Calu3 (cell line): ENCODE results near the gene ABHD18. TPM values are rescaled to one million over a fixed set of nuclear protein-coding genes. Genes with fewer than 3 reads are reported as not detected.
"Not testable (repeated sequence)": the region's sequence is repeated elsewhere in the genome, so short reads cannot be mapped to it uniquely, and the experiment has no call there.

ENCODE experiments used
- BruUV-seq: library from RNA; stranded (reverse); fragments of 400-500 nt; replicated peaks from 2 replicates; lab custom pipeline; 2021; lab: Mats Ljungman, UMichigan
- CTCF ChIA-PET: fragments of 300-600 bp; sonication (Branson Sonifier 250); formaldehyde crosslinking; loops from one replicate; lab custom pipeline; 2022; ENCODE audit warnings: antibody characterized with exemption; lab: Charles Lee
- DNase-seq: peaks from one replicate; pipeline ENCODE4 v3.0.0; 2022
- H3K27ac Mint-ChIP-seq: one replicate; pipeline ENCODE4 v1.8.0; 2022; ENCODE audit warnings: mixed read lengths; ENCODE audit not compliant: unreplicated experiment
- H3K27me3 Mint-ChIP-seq: one replicate; pipeline ENCODE4 v1.8.0; 2022; ENCODE audit warnings: mixed read lengths; ENCODE audit not compliant: unreplicated experiment
- H3K36me3 Mint-ChIP-seq: one replicate; pipeline ENCODE4 v1.8.0; 2022; ENCODE audit warnings: mild to moderate bottlenecking, moderate library complexity, mixed read lengths; ENCODE audit not compliant: insufficient read depth, unreplicated experiment
- H3K4me1 Mint-ChIP-seq: one replicate; pipeline ENCODE4 v1.8.0; 2022; ENCODE audit warnings: mild to moderate bottlenecking, low read depth, mixed read lengths; ENCODE audit not compliant: unreplicated experiment
- H3K4me3 Mint-ChIP-seq: one replicate; pipeline ENCODE4 v1.8.0; 2022; ENCODE audit warnings: mild to moderate bottlenecking, low read depth, moderate library complexity, mixed read lengths; ENCODE audit not compliant: unreplicated experiment
- H3K9me3 Mint-ChIP-seq: one replicate; pipeline ENCODE4 v1.8.0; 2022; ENCODE audit warnings: low read depth, mixed read lengths; ENCODE audit not compliant: unreplicated experiment
- CTCF ChIP-seq: fragments of 200-600 bp; IDR thresholded peaks from one replicate; pipeline ENCODE4 v1.8.0; 2022; ENCODE audit warnings: antibody characterized with exemption; ENCODE audit not compliant: unreplicated experiment
- intact Hi-C: fragments of 100-400 bp; cut with micrococcal nuclease; formaldehyde crosslinking; loops from one replicate; pipeline ENCODE4 v1.10.0; 2022; ENCODE audit not compliant: unreplicated experiment
- total RNA-seq: library from RNA; stranded (reverse); gene quantifications from 2 replicates; pipeline ENCODE4 v1.2.3, GENCODE V29; 2022

ABHD18 gene
- total RNA-seq, 1 experiment from 2014 or later: 7.3 TPM

- BruUV-seq, CTCF ChIA-PET, DNase-seq, H3K27ac Mint-ChIP-seq, intact Hi-C loops, H3K4me3 Mint-ChIP-seq, H3K4me1 Mint-ChIP-seq, H3K27me3 Mint-ChIP-seq, H3K36me3 Mint-ChIP-seq, H3K9me3 Mint-ChIP-seq: not testable (repeated sequence)
These were observed 89.7 kb downstream of the ABHD18 start for GRCh38 chr4:128054907-128055306.

GRCh38 chr4:128055441-128056206, 90.4 kb downstream of the ABHD18 start:
- CTCF ChIA-PET: not testable (repeated sequence)

GRCh38 chr4:128056396-128056795, 91.2 kb downstream of the ABHD18 start:
- no peak overlapping the region for H3K27ac Mint-ChIP-seq
- intact Hi-C loops: no loop called here
- no peaks in the 10 kb centered on the region for H3K27me3 Mint-ChIP-seq
- TF ChIP-seq CTCF: no peak
- CTCF ChIA-PET: no interaction called here
- H3K9me3 Mint-ChIP-seq: no peaks in the 10 kb centered on the region
- no peak overlapping the region for H3K4me3 Mint-ChIP-seq
- H3K4me1 Mint-ChIP-seq: no peaks in the 10 kb centered on the region
- no TSS peak for BruUV-seq
- no peak for DNase-seq
- peaks cover 12% of the 10 kb centered on the region for H3K36me3 Mint-ChIP-seq

More at GRCh38 chr4:128055441-128056206, 90.4 kb downstream of the ABHD18 start:
- H3K36me3 Mint-ChIP-seq, intact Hi-C loops, H3K4me3 Mint-ChIP-seq, BruUV-seq, H3K27me3 Mint-ChIP-seq, H3K4me1 Mint-ChIP-seq, H3K9me3 Mint-ChIP-seq, H3K27ac Mint-ChIP-seq, DNase-seq: not testable (repeated sequence)

GRCh38 chr4:128060121-128060698, 95.0 kb downstream of the ABHD18 start:
- H3K27me3 Mint-ChIP-seq: no peaks in the 10 kb centered on the region
- BruUV-seq: no TSS peak
- CTCF ChIA-PET: interaction anchor here (0.8 to 1.4 kb wide), 4 partner anchors 9 to 628 kb away, joined by 3 to 9 read pairs (median 4); partner anchors contain the start of genes ABHD18, MFSD8 and PLK4
- intact Hi-C loops: loop anchor here (10.0 kb wide), 1 partner anchor 95 kb away; the partner anchor contains the start of genes ABHD18 and MFSD8
- no peak for TF ChIP-seq CTCF
- peaks cover 24% of the 10 kb centered on the region for H3K36me3 Mint-ChIP-seq
- peak overlapping the region; percentile 86 for H3K27ac Mint-ChIP-seq
- peak overlapping the region; percentile 84 for H3K4me3 Mint-ChIP-seq
- H3K4me1 Mint-ChIP-seq: no peaks in the 10 kb centered on the region
- no peaks in the 10 kb centered on the region for H3K9me3 Mint-ChIP-seq
- DNase-seq: no peak

- peaks cover 24% of the 10 kb centered on the region for H3K36me3 Mint-ChIP-seq
- peak within 1 kb of the TSS; percentile 86 for H3K27ac Mint-ChIP-seq
- BruUV-seq: TSS peak; percentile 94
- CTCF ChIA-PET: interaction anchor here (0.8 to 1.4 kb wide), 3 partner anchors 96 to 627 kb away, joined by 3 to 9 read pairs (median 3); partner anchors contain the start of genes ABHD18, MFSD8 and PLK4
- TF ChIP-seq CTCF: no peak
- peak; percentile 95 for DNase-seq
- no peaks in the 10 kb centered on the region for H3K27me3 Mint-ChIP-seq
- no peaks in the 10 kb centered on the region for H3K9me3 Mint-ChIP-seq
- intact Hi-C loops: loop anchor here (10.0 kb wide), 1 partner anchor 96 kb away; the partner anchor contains the start of genes ABHD18 and MFSD8
- no peaks in the 10 kb centered on the region for H3K4me1 Mint-ChIP-seq
- peak within 1 kb of the TSS; percentile 84 for H3K4me3 Mint-ChIP-seq
These were observed 95.7 kb downstream of the ABHD18 start, which contains the start of gene LARP1B for GRCh38 chr4:128060699-128061565. Gene LARP1B (plus strand): TSS chr4:128061312. CDS start chr4:128074952, 13,640 bp downstream.
